Stimulated activated CD4-positive, alpha-beta T cell treated with anti-CD3 and anti-CD28 coated beads, Interleukin-15, amount 100 ng/mL, for 24 hours (primary cell): ENCODE data around the gene FGF3.
"Not testable (repeated sequence)": the region's sequence is repeated elsewhere in the genome, so short reads cannot be mapped to it uniquely, and the experiment has no call there.

ENCODE experiments used
- DNase-seq: peaks from one replicate; pipeline ENCODE4 v3.0.0-alpha.2; 2020

FGF3 gene

DNA sequence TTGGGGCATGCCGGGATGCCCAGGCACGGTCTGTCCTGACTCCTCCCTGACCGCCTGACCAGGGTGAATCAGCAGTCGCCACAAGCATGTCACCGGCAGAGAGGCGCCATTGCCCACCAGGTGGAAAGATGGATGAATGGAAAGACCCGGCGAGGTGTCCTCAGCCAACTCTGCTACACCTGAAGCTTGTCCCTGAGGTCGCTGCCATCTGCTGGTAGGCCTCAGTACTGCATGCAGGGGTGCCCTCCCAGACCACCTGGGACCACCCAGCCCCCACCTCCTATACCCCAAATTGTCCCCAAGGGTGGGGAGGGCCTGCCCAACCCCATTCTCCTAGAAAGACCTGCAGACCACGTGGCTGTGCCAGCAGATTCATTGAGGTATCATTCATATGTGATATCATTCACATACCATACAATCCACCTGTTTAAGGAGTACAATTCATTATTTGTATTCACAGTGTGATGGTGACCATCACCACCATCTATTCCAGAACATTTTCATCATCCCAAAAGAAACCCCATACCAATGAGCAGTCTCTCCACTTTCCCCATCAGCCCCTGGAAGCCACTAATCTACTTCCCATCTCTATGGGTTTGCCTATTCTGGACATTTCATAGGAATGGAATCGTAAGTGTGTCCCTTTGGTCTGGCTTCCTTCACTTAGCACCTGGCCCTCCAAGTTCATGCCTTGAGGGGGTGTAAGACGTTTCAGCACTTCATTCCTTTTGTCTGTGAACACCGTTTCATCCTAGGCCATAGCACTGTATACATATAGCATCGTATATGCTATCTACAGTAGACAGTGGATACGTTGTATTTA, 17.5 kb downstream of the FGF3 start:
- DNase-seq: peak; percentile 42

DNA sequence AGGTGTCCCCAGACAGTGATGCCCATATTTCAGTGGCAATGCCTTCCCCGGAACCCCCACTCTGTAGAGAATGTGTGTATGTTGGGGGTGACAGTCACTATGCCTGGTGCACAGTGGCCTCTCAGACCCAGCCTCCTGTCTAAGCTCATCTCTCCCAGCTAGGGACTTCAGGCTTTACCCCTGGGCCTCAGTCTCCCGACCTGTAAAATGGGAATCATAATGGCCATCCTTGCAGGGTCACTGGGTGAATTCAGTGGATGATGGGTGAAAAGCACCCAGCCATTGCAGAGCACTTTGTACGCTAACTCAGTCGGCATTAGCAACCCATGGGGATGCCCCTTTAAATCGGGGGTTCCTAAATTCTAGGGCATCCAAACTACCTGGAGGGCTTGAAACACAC, 18.9 kb downstream of the FGF3 start:
- DNase-seq: no peak

DNA sequence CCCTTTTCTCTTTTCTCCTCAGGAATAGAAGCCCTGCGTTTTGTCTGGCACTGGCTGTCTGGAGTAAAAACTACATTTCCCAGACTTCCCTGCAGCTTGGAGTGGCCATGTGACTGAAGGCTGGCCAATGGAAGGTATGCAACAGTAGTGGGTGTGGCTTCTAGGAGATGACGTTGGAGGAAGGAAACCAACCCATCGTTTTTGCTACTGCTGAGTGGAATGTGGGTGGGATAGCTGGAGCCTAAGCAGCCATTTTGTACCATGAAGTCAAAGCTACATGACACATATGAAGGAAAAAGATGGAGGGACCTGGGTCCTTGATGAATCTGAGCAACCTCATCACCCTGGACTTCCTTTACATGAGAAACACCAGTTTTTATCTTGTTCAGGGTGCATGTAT, 19.6 kb downstream of the FGF3 start:
- DNase-seq: peak; percentile 15

DNA sequence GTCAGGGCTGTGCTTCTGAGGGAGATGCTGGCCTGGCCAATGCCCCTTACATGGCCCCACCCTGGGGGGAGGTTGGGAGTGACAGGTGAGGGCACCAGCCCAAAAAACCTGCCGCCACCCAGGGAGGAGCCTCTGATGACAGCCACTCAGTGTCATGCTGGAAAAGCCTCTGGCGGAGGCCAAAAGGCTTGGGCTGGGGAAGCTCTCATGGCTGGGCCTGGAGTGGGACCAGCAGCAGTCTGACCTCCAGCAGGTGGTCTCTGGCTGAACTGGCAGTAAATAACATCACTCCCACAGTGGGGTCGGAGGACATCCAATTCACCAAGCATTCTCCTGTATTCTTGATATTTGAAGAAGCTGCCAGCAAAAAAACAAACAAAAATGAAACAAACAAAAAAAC, 20.1 kb downstream of the FGF3 start:
- DNase-seq: no peak

DNA sequence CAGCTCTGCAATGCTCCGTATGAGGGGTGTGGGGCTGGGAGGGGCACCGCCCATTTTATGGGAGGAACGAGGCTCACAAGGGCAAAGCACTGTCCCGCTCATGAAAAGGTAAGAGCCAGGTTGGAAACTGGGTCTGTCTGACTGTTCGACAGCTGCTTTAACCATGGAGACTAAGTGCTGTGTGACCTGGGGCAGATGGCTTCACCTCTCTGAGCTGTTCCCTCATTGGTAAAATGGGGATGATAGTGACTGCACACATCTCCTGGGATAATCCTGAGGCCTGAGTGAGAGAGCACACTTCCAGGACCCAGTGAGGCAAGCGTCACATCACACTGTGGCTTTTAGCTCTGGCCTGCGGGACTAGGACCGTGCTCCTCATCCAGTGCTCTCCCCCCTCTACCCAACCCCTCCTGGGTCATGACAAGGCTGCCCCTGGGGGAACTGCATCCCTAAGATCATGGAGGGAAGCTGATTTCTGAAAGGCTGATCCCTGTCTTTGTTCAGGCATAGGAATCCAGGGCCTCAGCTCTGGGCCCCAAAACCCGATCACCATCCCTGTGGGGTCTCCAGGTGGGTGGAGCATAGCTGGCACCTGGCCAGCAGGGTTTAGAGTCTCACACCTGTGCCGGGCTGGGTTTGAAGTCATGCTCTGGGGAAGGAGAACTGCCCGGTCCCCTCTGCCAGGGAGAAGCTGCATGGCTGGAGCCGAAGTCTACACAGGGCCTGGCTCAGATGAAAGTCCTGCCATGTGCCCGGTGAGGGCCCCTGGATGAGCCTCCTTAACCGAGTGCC, 21.3 kb downstream of the FGF3 start:
- DNase-seq: no peak

DNA sequence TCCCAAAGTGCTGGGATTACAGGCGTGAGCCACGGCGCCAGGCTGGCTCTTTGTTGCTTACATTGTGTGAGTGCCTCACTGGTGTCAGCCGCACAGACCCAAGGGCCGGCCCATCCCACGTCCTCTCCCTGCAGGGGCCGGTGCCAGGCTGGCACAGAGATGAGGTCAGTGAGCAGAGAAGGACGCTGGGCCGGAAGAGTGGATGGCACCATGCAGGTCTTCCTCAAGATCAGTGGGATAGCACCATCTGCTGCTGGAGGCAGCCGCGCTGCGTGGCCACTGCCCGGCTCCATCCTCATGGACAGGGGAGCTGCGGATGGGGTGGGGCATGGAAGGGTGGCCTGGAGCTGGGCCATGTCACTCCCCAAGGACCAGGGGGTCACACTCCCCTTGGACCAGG, 22.1 kb downstream of the FGF3 start:
- DNase-seq: no peak

DNA sequence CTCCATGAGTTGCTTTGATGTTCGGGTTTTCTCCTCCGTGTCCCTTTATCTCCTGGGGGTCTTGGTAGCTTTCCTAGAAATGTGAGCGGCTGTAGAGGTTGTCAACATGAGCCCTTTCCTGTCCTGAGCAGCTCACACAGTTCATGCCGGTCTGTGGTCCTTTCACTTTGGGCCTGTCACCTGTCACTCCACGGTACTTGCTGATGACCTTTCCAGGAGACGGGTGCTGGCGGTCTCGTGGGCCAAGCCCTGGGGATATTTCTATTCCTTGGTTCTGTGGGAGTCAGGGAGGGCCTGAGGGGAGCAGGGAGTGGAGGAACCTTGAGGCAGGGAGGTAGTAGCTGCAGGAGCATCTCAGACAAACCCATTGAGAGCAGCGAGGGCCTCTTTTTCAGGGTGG, 23.2 kb downstream of the FGF3 start:
- no peak for DNase-seq

DNA sequence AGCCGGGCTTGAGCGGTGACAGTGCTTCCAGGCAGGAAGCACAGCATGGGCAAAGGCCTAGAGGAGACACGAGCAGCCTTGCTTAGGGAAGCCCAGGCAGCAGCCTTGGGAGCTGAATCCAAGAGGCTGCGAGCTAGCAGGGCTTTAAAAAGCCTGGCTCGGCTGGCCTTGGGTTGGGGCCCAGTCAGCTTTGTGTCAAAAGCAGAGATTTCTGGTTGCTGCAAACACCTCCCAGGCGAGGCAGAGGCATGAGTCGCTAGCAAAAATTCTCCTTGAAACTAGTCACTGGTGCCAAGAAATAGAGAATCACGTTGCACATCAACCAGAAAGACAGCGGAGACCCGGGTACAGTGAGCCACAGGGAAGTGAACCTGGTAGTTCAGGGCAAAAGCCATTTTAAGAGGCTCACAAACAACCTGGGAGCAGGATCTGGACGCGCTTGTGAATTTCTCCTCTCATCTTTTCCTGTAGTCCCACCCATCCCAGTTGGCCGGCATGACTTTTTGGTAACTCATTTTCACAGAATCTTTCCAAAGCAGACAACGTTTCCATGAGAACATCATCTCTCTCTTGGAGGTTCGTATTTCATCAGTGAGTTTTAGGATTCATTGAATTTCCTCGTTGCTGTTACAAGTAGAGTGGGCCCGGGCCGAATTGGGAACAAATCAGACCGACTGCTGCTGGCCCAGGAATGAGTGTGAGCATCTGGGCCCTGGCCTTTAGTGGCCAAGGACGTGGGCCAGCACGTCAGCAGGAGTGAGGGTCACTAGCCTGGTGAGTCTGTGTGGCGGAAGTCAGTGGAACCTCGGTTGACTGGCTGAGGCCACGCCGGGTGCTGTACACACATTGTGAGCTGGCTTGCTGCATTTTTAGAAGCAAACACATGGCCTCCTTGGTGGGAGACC, 27.7 kb downstream of the FGF3 start:
- DNase-seq: no peak

DNA sequence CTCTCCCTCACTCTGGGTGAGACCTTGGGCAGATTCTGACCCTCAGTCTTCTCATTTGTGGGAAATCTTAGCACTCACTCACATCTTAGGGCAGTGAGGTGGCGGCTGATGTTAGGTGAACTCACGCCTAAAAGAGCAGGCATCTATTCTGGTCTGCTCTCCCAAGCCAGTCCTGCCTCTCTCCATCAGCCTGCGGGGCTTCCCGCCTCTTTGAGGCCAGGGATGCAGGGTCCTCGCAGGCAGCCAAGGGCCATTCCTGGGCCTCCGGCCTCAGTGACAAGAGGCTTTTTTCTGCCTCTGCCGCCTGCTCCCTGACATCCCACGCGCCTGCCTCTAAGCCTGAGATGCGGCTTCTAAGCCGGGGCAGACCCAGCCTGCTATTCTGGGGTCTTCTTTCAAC, 30.3 kb downstream of the FGF3 start:
- DNase-seq: no peak

DNA sequence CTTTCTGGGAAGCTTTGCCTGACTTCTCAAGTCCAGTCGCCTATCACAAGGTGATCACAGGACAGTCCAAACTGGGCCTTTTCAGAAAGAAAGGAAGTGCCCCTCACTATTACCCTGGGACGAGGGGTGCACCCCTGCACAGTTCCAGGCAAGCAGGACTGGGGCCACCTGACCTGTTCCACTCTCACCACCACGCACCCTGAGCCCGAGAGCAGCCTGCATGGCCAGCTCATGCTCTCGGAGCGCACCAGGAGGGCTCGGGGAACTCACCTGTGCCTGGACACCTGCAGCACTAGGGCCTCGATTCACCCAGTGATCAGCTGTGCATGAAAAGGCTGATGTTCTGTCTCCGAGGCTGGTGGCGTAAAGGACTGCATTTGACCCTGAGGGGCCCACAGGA, 31.3 kb downstream of the FGF3 start:
- no peak for DNase-seq

DNA sequence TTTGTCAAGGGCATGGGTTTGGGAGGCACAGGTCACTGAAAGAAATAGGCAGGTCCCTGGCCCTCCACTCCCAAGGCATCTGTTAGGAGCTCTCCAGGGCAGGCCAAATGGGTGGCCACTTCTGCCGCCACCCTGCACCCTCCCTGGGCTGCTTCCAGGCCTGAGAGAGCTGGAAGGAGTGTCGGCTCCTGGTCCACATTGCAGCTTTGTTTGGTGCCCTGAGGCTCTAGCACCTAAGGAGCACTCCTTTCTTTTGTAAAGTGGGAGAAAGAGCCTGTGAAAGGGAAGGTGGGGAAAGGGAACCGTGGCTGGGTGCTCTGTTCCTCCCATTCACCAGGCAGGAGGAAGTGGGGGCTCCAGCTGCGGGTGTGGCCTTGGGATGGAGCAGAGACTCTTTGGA, 31.8 kb downstream of the FGF3 start:
- no peak for DNase-seq

DNA sequence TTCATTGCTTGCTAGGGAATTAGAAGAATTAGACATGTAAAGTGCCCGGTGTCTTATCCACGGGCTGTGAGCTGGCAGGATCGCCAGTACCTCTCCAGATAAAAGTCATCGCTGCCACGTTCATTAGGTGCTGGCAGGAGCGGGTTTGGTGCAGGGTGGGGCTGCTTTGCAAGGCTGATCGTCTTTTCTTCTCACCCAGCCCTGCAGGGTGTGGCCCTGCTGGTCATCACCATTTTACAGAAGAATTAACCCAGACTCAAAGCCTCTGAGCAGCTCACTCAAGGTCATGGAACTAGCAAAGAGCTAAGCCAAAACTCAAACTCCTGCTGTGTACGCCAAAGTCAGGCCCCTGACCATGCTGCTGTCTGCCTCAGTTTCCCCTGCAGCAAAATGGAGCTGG, 38.0 kb downstream of the FGF3 start:
- DNase-seq: no peak

DNA sequence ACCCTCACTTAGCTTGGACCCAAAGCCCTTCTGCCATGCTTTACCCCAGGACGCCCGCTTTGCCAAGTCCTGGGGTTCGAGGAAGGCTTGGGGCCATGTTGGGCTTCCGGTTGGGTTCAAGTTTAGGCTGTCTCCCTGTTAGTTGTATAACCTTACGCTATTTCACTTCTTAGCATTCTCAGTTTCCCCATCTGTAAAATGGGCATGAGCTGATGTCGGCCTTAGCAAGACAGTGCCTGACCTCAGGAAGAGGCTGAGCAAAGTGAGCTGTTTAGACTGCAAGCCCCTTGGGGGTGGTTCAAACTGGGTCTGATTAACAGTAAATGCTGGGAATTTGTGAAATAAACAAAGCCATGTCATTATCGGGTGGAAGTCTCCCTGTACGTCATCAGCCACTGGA, 40.8 kb downstream of the FGF3 start:
- no peak for DNase-seq

DNA sequence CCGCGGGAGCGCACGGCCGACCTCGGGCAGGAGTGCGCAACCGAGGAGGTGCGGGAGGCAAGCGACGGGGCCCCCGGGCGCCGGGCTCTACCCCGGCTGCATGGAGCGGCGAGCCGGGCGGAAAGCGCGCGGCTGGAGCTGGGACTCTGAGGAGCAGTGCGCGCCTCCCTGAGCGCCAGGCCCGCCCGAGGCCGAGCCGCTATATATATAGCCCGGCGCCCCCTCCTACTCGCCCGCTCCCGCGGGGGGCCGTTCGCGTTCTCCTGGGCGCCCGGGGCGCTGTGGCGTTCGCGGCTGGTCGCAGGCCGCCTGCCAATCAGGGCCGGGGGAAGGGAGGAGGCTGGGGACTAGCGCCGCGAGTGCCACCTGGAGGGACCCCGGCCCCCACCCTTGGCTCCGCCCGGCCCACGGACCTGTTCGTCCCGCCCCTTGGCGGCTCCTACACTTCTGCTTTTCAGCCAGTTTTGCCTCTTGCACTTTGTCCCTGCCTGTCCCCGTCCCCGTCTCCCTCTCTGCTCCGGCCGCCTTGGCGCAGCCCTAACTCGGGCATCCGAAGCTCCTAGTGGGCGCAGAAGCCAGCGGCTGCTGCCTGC, 44.0 kb downstream of the FGF3 start, which contains the start of gene FGF4:
Gene FGF4, minus strand, starts transcription at position 179 of the 593 bp plus-strand sequence. CDS start 257 bp downstream, outside the sequence.
- DNase-seq: no peak

DNA sequence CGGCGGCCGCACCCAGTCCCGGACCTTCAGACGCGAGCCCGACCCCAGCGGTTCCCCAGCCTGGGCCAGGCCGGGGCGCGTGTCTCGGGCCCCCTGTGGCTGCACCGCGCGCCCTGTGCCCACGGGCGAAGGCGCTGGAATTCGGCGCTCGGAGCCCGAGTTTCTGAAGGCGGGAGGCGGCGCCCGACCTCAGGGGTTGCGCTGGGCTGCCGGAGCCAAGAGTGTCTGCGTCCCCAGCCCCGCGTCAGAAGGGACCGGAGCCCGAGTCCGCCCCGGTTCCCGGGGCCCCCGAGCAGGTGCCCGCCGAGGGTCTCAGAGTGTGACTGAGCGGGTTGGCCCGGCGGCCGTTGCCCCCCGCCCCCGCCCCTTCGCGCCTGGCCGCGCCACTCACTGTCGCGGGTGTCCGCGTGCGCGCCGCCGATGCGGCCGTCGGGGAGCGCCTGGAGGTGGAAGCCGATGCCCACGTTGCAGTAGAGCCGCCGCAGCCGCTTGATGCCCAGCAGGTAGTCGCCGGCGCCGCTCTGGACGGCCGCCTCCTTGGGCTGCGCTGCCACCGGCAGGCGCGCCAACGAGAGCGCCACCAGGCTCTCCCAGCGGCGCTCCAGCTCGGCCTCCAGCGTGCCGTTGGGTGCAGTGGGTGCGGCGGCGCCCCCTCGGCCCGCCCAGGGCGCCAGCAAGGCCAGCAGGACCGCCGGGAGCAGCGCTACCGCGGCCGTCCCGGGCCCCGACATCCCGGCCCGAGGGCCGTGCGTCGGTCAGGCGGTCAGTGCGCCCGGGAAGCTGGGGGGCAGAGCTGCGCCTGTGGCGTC, 44.7 kb downstream of the FGF3 start:
- no peak for DNase-seq

DNA sequence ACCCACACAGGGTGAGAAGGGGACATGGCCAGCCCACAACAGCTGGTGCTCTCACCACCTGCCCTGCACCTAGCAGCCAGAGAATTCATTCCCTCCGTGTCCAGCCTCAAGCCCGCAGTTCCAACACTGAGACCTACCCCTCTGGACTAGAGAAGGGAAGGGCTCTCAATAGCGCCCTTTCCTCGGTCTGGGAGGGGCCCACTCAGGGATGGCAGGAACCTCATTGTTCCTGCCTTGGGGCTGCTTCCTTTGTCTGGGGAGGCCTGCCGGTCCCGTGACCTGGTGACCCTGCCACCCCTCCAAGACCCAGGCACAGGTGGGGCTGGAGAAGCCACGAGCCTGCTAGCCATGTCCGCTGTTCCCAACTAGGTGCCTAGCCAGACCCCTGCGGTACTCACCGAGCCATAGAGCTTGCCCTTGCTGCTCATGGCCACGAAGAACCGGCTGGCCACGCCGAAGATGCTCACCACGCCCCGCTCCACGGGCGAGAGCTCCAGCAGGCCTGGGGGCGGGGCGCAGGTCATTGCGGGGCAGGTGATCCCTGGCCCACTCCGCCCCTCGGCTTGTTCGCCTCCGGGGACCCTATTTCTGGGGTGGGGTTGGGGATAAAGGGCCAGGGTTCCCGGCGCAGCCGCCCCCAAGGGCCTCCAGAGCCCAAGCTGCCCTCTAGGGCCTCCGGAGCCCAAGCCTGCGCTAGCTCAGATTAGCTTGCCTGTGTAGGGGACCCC, 45.4 kb downstream of the FGF3 start:
- no peak for DNase-seq

DNA sequence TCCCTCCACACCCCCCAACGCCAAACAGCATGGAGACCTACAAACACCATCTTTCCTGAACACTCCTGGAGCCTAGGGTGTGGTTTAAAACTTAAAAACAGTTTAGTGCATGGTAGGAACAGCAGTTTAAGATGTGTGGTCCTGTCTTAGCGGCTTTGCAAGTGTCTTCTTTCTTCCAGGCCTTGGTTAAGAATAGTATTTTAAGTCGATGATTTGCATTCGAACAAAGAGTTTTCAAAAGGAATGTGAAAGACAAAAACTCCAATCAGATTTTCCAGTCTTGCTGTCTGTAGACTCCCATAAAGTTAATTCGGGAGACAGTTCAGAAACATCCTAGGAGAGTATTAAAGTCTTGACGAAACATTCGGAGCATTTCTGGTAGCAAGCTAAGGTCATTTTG, 47.8 kb downstream of the FGF3 start:
- DNase-seq: no peak

DNA sequence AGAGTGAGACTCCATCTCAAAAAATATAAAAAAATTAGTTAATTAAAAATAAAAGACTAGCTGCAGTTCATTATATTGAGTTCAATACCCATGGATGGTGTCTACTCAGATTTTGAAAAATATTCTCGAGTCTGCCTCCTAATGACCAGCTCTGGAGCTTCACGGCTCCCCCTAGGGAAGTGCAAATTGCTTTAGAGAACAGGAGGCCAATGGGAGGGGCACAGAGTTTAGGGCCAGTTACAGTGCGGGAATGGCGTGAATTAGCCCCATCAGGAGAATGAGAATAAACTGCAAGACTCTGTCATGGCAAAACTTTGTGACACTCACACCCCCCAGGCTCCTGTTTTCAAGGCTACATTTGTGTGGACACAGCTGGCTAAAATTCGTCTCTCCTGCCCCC, 48.7 kb downstream of the FGF3 start:
- DNase-seq: no peak

DNA sequence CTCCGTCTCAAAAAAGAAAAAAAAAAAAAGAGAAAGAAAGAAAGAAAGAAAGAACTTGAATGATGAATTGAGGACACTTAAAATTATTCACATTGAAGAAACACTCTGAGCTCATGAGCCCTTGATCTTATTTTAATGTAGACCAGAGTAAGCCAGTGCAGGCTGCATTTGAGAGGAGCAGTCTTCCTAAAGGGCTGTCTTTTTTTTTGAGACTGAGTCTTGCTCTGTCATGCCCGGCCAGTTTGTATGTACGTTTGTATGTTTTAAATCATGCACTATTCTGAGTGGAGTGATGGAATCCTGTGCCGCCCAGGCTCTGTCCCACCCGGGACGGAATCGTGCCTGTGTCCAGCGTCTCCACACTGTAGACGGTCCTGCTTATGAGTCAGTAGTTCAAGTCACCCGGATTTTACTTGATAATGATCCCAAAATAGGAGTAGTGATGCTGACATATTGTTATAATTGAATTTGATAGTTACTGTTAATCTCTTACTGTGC, 53.7 kb downstream of the FGF3 start:
- DNase-seq: no peak

DNA sequence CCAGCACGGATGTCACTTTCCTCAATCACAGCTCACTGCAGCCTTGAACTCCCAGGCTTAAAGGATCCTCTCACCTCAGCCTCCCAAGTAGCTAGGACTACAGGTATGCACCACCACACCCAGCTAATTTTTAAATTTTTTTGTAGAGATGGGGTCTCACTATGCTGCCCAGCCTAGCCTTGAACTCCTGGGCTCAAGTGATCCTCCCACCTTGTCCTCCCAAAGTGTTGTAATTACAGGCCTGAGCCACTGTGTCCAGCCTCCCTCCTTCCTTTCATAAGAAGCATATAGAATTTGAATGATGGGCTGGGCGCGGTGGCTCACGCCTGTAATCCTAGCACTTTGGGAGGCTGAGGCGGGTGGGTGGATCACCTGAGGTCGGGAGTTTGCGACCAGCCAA, 54.3 kb downstream of the FGF3 start:
- not testable (repeated sequence) for DNase-seq

DNA sequence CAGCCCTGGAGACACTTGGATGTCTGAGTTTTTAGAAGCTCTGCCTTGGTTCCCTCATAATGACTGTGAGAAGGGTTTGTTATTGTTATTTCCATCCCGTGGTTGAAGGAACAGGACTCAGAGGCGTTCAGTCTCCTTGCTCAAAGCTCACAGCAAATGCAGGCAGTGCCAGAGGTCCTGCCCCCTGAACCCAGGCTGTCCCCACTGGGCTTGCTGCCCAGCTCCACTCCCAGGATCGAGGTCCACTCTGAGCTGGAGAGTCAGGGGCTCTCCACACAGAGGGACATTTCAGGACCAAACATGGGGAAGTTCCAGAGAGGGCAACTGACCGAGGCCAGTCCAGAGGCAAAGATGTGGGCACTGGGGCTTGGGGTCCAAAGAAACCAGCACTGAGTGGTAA, 58.9 kb downstream of the FGF3 start:
- DNase-seq: no peak
